HEK293T (cell line): ENCODE results near the gene SHD.

Experiments
- BHLHE40 ChIP-seq: fragments of 450-650 bp; IDR thresholded peaks from 2 replicates; pipeline ENCODE4 v1.6.1; 2016; ENCODE audit warnings: mild to moderate bottlenecking, moderate library complexity, borderline replicate concordance
- FOXA1 ChIP-seq: fragments of 450-650 bp; IDR thresholded peaks from 2 replicates; pipeline ENCODE4 v1.6.1; 2016; ENCODE audit warnings: mild to moderate bottlenecking
- NFRKB ChIP-seq: fragments of 450-650 bp; IDR thresholded peaks from 2 replicates; pipeline ENCODE4 v1.6.1; 2016; ENCODE audit warnings: mild to moderate bottlenecking, moderate library complexity
- SUZ12 ChIP-seq: fragments of 450-650 bp; IDR thresholded peaks from 2 replicates; pipeline ENCODE4 v1.6.1; 2016; ENCODE audit warnings: mild to moderate bottlenecking
- TARDBP ChIP-seq: fragments of 450-650 bp; IDR thresholded peaks from 2 replicates; pipeline ENCODE4 v1.6.1; 2016

GRCh38 chr19:4324228-4324627 lies 45.2 kb downstream of the SHD start:
- TF ChIP-seq BHLHE40 (no peak), NFRKB (no peak), TARDBP (no peak), SUZ12 (no peak), FOXA1 (no peak)
